HG03196 (cell line): Measurements from ENCODE around the gene FAM13C.

Experiments
- ATAC-seq: cut with Tn5 transposase; IDR thresholded peaks from one replicate; pipeline ENCODE4 v1.9.1; 2021; ENCODE audit not compliant: unreplicated experiment

The FAM13C gene

DNA sequence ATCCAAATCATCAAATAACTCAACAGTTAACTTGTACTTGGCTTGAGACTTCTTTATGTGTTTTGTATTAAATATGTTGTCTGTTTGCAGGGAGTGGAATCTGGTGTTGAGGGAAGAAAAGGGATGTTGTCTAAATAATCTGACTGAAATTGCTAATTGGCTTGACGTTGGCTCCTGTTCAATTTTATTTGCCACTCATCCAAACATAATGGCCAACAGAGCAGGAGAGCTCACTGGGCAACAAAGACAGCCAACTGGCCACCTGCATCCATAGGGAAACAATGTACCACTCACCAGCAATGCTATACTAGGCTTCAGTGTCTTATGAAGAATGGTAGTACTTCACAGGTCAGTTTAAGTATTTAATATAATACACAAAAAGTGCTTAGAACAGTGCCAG, 80.5 kb downstream of the FAM13C start:
- no peak for ATAC-seq

DNA sequence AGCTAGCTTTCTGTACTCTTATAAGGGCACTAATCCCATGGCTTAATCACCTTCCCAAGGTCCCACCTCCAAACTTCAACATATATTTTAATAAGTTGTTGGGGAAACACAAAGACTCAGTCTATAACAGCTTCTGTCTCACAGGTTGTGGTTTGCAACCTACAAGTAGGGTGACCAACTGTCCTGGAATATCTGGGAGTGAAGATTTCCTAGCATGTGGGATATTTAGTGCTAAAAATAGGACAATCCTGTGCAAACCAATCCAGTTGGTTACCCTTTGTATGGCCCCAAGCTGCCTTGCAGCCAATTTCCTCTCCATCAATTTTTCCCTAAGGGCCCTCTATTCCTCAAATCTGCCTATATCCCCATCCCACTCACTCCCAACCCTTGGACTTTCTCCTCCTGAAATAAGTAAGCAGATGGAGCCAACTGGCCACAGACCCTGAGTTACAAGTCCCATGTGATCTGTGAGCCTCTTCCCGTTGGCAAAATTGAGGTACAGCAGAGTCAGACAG, 82.3 kb downstream of the FAM13C start:
- no peak for ATAC-seq

DNA sequence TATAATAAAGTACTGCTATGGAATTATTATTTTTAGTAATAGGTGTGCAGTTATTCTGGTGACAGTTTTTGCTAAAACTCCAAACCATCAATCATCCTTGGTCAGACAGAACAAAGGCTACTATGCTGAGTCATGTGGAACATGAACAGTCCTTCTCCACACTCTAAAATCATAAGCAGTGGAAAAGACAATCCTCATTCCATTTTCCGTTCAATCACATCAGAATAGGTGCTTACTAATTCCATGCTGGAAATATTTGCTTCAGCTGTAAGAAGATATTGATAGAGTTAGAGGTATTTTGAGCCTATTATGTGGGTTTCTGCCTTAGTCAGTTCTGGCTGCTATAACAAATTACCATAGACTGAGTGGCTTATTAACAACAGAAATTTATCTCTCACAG, 82.9 kb downstream of the FAM13C start:
- ATAC-seq = no peak

DNA sequence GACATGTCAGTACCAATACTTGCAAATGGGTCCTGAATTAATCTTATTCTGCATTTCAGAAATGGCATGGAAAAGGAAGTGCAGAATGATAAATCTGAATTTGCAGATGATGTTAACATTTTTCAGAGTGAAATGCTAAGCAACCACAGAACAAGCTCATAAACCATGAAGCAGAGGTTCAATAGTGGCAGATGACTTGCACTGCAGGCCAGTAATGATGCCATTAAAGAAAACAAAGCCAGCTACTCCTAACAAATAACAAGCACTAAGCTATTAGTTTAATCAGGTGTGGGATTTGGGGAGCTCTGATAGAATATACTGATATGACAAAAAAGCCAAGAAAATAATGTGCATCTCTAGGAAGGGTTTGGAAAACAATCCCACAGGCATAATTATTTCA, 85.4 kb downstream of the FAM13C start:
- no peak for ATAC-seq

DNA sequence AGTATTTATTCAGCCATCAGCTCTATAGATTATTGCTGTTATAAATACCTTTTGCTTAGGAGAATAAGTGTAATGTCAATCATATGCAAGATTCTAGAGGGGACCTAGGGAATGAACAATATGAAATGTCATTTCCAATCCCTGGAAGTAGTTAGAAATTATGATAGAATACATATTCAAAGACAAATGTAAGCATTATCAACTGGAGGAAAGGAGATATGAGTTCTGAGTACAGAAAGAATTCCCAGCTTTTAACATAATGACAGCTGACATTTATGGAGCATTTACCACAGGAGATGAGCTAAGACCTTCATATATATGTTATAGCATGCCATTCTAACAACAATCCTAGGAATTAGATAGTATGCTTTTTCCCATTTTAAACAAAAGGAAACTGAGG, 86.2 kb downstream of the FAM13C start:
- no peak for ATAC-seq

DNA sequence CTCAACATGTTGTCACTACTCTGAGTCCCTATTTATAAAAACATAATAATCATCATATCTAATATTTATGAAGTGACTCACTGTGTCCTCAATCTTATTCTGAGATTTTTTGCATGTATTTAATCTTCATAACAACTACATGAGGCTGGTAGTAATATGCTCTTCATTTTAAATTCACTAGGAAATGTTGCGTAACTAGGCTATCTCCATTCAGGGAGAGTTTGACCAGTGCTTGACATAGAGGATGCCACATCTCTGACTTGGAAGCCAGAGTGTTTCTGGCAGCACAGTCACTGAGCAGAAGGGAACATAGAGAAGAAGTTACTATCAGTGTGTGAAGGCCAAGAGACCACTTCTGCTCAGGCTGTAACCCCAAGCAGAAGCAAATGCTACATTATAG, 88.9 kb downstream of the FAM13C start:
- ATAC-seq = no peak

DNA sequence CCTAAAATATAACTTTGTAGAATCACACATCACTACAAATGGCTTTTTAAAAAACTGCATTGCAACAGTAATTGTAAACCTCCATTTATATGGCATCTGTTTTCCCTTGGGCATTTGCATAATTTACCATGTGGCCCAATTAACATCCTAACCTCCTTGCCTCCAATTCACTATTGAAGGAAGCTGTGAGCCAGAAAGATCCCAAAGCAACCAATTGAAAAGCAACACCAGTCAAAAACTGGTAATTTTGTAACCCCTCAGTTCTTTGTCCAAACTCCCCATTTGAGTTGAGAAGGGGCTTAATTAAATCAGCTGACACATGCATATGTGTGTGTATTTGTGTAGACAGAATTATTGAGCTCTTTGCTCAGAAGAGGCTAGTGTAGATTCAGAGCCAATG, 90.3 kb downstream of the FAM13C start:
- ATAC-seq = no peak

DNA sequence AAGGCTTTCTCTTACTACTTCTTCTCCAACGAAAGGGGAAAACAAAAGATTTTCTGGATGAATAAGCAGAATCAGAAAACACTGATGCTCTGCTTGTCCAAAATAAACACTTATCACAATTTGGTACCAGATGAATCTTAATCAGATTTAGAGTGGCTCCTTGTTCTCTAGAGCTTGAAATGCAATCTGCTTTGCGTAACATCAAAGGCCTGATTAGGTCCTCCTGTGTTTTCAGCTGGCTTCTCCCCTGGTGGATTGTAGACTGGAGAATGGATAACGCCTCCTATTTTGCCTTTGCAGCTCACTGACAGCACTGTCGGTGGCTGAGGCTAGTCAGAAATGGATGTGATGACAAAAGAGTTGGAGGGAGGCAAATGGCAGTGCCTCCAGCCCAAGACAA, 91.2 kb downstream of the FAM13C start:
- no peak for ATAC-seq

DNA sequence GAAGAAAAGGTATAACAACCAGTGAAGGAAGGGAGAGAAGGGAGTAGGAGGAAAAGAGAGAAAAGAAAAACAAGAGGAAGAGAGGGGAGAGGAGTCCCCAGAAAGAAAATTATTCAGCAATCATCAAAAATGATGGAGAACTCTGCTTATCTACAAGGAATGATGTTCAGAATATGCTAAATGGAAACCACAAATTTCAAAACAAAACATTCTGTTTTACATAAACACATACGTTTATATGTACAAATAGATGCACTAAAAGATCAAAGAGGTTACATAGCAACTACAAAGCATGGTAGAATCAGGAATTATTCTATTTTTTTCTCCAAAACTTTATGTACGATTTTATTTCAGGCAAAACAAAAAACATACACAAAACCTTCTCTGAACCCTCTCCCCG, 91.9 kb downstream of the FAM13C start:
- ATAC-seq = no peak

DNA sequence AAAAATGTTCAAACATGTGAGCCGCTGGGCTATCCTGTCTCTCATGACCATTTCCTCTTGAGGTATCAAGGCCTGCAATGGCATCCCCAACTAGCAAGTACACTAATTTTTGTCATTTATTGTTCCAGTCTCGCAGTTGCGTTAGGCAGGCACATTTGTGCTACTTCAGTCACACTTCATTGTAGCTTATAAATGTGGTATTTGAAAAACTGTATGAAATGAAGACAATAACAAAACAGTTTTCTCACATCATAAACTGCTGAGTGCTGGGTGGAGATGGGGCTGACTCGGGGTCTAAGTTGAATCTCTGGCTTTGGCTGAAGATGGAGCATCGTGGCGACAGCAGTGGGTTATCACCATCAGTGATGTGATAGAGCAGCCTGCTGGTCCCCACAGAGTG, 92.7 kb downstream of the FAM13C start:
- ATAC-seq = no peak

DNA sequence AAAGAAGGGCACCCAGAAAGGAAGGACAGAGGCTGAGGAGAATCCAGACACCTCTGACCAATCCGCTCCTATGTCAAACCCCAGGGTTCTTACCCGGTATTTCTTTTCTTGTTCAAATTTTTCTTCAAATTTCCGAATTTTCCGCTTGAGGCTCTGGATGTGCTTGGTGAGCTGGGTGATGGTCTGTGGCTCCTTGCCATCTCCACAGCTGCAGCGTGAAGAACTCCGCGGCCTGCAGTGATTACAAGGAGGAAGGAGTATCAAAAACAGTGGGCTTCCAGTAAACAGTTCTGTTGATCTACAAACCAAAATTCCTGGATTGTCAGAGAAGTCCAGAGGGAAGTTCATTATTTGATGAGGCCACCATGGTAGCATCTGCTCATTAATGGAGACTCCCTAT, 93.9 kb downstream of the FAM13C start:
- ATAC-seq = no peak

DNA sequence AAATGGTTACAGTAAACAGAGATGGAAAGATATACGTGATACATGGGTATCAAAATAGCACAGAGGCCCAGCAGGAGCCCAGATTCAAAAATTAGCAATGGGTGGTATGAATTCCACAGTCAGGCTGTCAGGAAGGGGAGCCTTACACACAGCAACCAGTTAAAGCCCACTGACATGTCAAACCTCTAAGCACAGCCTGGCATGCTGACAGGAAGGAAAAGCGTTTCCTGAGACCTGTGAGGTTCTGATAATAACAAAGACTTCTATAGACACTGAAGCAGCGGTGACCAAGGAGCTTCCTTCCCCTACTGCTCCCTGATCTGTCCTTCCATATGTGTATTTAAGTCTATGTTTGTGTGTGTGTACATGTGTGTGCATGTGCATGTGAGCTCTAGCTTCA, 96.0 kb downstream of the FAM13C start:
- no peak for ATAC-seq

DNA sequence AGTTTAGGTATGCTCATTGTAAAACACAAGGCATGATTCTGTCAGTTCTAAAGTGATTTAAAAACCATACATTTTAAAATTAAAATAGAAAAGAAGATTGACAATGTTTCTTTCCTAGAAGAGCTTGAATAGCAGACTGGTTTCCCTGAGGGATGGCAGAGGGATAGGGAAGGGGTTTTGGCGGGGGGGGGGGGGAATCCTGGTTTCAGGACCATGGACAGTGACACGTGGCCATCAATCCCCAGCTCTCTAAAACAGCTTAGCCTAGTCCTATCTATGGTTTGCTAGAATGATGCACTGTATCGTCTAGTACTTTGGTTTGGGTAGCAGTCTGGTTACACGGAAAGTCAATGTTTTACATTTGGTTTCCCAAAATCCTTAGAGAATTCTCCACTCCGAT, 97.2 kb downstream of the FAM13C start:
- no peak for ATAC-seq

DNA sequence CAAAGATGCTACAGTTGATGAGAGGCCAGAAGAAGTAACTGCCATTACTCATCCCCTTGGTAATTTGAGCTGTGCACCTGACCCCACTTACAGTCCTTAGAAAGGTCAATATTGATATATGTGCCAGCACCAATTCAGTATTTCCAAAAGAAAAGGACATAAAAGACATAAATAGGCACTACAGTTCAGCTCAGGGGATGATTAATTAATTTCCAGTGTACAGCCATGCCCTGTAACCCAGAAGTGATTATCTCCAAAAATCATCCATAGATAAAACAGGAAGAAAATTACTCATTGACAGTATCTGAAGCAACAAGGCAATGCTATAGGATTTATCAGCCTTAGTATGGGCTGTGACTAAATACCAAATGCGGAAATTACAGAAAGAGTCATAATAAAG, 103.5 kb downstream of the FAM13C start:
- ATAC-seq = no peak

DNA sequence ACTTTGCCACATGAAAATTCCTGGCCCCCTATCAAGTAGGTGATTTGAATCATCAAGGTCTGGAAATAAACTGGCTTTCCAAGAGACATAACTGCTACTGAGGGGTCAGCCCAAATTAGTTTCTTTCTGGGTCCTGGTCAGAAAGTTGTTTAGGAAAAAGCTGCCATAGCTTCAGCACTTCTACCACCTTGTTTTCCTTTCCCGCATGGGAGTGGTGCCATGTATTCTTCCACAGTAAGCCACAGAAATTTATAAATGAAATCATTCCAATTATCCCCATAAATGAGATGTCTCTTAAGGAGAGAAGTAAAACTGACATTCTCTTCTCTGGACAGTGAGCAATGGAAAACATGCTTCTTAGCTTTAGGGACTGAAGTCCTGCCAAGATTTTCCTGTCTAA, 105.1 kb downstream of the FAM13C start:
- no peak for ATAC-seq

DNA sequence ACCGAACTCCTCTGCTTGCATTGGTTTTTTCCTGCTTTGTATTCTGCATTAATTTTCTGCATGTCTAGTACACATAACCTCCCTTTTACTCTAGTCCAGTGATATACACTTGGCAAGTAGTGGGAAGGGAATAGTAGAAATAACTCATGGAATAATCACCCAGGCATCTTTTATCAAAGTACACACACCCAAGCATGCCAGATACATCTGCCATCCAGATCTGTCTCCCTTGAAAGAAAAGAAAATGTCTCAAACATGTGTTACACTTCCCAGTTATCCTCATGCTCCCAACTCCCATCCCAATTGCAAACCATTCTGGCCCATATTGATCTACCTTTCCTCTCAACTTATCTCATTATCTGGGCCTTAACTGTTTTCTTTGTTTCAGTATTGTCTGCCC, 106.9 kb downstream of the FAM13C start:
- ATAC-seq = no peak

DNA sequence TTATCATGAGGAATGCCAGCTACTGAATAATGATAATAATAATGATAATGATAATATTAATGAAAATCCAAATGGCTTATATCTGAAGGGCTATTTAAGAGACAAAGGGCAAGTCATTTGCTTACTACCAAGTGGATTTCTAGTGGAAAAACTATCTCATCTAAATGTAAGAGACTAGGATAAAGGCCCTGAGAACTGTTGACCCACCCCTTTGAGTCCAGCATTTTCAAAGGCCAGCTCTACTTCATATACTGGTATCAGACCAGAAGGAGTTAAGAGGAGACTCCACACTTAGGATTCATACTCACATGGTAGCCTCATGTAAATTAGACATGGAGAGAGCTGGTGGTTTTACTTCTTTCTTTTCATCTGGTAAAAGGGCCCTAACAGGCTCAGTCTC, 109.9 kb downstream of the FAM13C start:
- ATAC-seq = no peak

DNA sequence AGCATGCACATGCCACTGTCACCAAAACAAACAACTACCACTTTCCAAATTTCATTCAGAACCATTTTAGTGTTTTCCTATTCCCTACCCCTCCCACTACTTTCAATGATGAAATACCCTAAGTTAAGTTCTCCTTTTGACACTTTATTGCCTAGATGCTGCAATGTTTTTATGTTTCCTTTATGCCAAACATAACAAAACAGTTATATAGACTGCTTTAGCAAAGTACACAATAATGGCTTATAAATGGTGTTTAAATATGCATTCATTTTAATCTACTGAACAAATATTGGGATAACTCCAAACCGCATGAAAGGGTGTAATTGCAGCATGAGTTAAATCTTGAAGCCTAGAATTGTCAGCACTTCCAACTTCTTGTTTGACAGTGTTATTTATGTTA, 116.7 kb downstream of the FAM13C start:
- ATAC-seq = no peak

DNA sequence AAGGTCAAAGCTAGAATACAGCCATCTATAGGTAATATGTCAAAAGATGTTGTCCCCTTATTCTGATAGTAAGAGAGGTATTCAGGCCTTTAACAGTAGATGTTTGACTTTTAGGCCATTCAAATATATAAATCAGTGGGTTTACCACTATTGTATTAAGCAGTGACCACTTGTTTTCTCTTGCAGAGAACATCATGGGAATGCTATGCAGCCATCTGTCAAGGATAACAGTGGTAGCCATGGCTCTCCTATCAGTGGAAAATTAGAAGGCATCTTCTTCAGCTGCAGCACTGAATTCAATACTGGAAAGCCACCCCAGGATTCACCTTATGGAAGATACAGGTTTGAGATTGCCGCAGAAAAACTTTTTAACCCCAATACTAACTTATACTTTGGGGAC, 117.5 kb downstream of the FAM13C start:
- ATAC-seq = no peak

DNA sequence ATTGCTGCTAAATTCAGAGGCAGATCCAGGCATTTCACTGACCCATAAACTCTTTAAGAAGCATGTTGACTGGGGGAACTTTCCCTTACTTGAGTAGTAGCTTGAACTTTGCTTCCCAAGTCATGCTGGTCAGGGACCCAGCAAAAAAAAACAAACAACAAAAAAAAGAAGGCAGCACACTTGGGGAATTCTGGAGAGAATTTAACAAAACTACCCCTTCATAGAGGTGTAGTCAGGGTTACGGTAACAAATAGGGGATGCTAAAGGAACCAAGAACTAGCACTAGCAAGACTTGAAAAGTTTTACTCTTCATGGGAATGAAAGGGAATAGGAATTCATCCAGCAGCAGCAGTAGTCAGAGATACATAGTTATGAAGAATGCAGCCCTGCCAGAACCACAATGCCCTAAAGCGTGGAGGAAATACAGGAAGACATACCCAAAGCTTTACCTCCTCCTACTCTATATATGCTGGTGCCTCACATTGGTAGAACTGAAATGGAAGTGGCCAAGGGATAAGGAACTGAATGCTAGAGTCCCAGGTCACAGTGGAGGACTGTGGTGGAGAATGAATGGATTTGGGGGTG, 118.6 kb downstream of the FAM13C start:
- ATAC-seq = no peak

DNA sequence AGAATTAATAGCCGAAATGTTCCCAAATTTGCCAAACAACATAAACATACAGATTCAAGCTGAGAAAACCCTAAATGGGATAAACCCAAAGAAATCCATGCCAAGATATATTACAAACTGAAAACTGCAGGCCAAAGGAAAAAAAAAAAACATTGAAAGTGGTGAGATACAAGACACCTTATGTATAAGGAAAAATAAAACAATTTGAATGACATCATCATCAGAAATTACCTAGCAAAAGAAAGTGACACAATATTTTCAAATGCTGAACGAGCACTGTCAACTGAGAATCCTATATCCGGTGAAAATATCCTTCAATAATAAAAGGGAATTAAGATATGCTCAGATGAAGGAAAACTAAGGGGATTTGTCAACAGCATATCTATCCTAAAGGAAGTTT, 119.4 kb downstream of the FAM13C start:
- no peak for ATAC-seq

DNA sequence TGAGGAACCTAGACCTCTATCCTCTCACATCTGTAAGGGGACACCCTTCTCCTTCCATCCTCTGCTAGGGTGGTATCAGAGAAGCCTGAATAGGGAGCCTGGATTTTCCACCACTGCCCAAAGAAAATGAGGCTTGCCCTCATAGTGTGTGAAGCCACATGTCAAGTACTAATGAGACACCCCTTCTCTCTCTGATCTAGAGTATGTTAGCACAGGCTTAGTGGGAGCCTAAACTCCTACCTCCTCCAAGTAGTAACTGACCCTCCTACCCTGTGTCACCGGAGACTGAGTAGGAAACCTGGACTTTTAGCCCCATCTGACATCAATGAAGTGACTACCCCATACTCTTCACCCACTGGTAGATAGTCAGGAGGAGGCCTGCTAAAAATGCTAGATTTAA, 120.3 kb downstream of the FAM13C start:
- no peak for ATAC-seq

DNA sequence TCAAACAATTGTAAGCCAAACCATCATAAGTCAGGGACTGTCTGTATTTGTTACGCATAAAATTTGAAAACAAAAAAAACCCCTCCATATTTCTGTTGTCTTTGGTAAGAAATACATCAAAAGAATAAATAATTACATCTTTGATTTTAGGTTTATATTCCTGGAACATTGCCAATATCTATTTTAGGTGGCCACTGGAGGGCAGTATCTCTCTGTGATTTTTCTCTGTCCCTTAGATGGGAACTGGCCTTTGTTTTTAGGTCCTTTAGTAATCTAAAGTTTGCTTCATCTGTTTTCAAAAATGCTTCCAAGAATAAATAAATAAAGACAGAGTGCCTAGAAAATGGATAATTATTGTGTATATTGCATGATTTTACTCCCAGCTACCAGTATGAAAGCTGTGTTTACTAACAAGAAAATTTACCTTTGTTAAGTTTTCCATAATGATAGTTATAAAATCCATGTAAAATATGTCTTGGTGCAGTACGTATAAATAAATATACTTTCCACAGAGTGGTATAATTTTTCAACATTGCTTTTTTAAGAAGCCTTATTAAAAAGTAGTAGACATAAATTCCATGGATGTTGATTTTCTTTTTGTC, 121.7 kb downstream of the FAM13C start:
- no peak for ATAC-seq
